Uterus (tissue), 4 donors: ENCODE results near the gene PPM1H. TPM values are rescaled to one million over a fixed set of nuclear protein-coding genes. Genes with fewer than 3 reads are reported as not detected.

ENCODE experiments used
- DNase-seq, 2 donors: peaks; one replicate each; pipeline ENCODE4 v3.0.0-alpha.2; 2019 to 2020
- H3K27ac ChIP-seq, 2 donors: fragments of 200-600 bp; sonication (generic); 1 replicate in 1 of 2; 2 replicates in 1 of 2; pipeline ENCODE4 v1.5.1; 2016 to 2018
- H3K27me3 ChIP-seq, 2 donors: fragments of 200-600 bp; sonication (generic); one replicate each; pipeline ENCODE4 v1.5.1; 2018 to 2019; ENCODE audit warnings: control low read depth in 1 of 2
- H3K36me3 ChIP-seq, 2 donors: fragments of 200-600 bp; sonication (generic); one replicate each; pipeline ENCODE4 v1.5.1; 2019; ENCODE audit warnings: control low read depth in 1 of 2
- H3K4me1 ChIP-seq, 2 donors: fragments of 200-600 bp; sonication (generic); one replicate each; pipeline ENCODE4 v1.5.1; 2018 to 2019; ENCODE audit warnings: control low read depth in 1 of 2
- H3K4me3 ChIP-seq, 2 donors: fragments of 200-600 bp; sonication (generic); 1 replicate in 1 of 2; 2 replicates in 1 of 2; pipeline ENCODE4 v1.5.1; 2018 to 2019; ENCODE audit warnings: mild to moderate bottlenecking in 1 of 2
- H3K9me3 ChIP-seq, 2 donors: fragments of 200-600 bp; sonication (generic); one replicate each; pipeline ENCODE4 v1.5.1; 2019; ENCODE audit warnings: control low read depth in 1 of 2
- POLR2A ChIP-seq, 2 donors: fragments of 450-650 bp; IDR thresholded peaks; one replicate each; pipeline ENCODE4 v1.6.1; 2016; ENCODE audit warnings: antibody characterized with exemption in 2 of 2, mild to moderate bottlenecking in 1 of 2, moderate library complexity in 1 of 2
- intact Hi-C: fragments of 100-400 bp; cut with DNase I; formaldehyde crosslinking; loops from one replicate; pipeline ENCODE4 v1.15.1; 2023; ENCODE audit warnings: low total_unique reads
- total RNA-seq, 4 donors: library from RNA; depleted of rRNA in 3 of 4; stranded (reverse); fragments of >200 nt in 3 of 4; gene quantifications; one replicate each; pipeline versions ENCODE4 v1.1.0 to v1.2.4, GENCODE V29; 2014 to 2023
- TF ChIP-seq, protein P1 (sequence below), 4 experiments: fragments of 200-600 bp in 2 of 4; fragments of 450-650 bp in 2 of 4; sonication (generic) in 2 of 4; IDR thresholded peaks; one replicate each; pipeline ENCODE4 v1.5.1; 2016 to 2019; ENCODE audit warnings: antibody characterized with exemption in 4 of 4, mild to moderate bottlenecking in 2 of 4, moderate library complexity in 1 of 4
- donor health status: DM: yes; HTN: yes; CAD: no.

PPM1H gene
- total RNA-seq, 4 donors from 2014 or later: 2.0 to 24.1 (median 6.6) TPM

DNA sequence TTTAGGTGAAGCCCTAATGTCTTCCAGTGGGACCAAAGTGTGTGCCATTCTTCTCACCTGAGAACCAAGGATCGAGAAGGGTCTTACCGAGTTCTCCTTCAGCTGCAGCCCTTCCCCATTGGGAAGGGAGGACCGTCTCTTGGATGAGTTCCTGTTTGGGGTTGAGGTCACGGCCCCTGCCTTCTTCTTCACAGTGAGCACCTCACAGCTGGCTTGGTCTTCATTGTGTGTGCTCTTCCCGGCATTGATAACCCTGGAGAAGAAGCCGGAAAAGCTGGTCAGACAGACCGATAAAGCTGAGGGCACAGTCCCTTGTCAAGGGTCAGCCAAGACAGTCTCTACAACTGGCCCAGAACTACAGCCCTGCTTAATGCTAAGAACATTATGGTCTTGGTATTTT is 102.9 kb downstream of the PPM1H start:
- Histone ChIP-seq H3K4me3 (no peak overlapping the region), H3K4me1 (peaks cover 0 to 4% of the 10 kb centered on the region in 2 donors), H3K36me3 (no peaks in the 10 kb centered on the region), H3K27ac (peak overlapping the region in 1 of 2 donors; percentile 59), H3K27me3 (no peaks in the 10 kb centered on the region), H3K9me3 (no peaks in the 10 kb centered on the region)
- intact Hi-C loops: no loop called here
- no peak for DNase-seq
- TF ChIP-seq, protein P1, sequence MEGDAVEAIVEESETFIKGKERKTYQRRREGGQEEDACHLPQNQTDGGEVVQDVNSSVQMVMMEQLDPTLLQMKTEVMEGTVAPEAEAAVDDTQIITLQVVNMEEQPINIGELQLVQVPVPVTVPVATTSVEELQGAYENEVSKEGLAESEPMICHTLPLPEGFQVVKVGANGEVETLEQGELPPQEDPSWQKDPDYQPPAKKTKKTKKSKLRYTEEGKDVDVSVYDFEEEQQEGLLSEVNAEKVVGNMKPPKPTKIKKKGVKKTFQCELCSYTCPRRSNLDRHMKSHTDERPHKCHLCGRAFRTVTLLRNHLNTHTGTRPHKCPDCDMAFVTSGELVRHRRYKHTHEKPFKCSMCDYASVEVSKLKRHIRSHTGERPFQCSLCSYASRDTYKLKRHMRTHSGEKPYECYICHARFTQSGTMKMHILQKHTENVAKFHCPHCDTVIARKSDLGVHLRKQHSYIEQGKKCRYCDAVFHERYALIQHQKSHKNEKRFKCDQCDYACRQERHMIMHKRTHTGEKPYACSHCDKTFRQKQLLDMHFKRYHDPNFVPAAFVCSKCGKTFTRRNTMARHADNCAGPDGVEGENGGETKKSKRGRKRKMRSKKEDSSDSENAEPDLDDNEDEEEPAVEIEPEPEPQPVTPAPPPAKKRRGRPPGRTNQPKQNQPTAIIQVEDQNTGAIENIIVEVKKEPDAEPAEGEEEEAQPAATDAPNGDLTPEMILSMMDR (IDR thresholded peaks at IDR 0.05): no peak

DNA sequence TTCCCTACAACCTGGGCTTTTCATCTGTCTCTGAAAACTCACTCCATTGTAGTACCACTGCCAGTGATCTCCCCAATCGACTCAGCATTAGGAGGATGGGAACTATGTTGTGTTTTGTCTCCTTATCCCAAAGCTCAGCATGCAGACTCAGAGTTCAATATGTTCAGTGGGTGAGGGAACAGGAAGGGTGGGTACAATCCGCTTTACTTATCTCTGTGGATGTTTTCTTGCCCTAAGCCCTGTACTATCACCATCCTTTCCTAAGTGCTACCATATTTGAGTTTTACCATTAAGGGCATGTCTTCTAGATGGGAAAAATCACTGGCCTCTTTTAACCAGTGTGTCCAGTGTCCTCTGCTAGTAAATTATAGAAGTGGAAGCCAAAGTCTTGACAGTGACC is 107.1 kb downstream of the PPM1H start:
- H3K27me3 ChIP-seq: no peaks in the 10 kb centered on the region
- DNase-seq: no peak
- no peaks in the 10 kb centered on the region for H3K36me3 ChIP-seq
- H3K27ac ChIP-seq: no peak overlapping the region
- no peak for TF ChIP-seq POLR2A (IDR thresholded peaks at IDR 0.05)
- TF ChIP-seq, protein P1 (IDR thresholded peaks at IDR 0.05): no peak
- no peaks in the 10 kb centered on the region for H3K4me1 ChIP-seq
- no peaks in the 10 kb centered on the region for H3K9me3 ChIP-seq
- intact Hi-C loops: no loop called here
- H3K4me3 ChIP-seq: no peak overlapping the region

DNA sequence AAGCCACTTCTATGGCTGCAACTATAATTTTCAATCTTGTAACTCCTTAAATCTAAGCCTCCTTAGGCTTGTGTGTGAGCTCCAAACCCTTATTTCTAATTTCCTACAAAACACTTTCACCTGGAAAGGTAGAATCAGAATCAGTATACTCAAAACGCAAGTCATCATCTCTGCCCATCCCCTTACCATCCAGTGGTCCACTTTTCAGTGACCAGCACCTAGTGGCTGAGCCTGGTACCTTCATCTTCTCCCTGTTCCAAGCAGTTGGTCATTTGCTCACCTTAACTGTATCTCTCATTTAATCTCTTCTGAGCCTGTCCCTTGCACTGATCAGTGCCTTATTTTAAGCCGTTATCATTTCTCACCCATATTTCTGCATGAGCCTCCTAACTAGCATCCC is 107.9 kb downstream of the PPM1H start:
- no peak overlapping the region for H3K27ac ChIP-seq
- no peak overlapping the region for H3K4me3 ChIP-seq
- H3K9me3 ChIP-seq: no peaks in the 10 kb centered on the region
- intact Hi-C loops: no loop called here
- TF ChIP-seq, protein P1 (IDR thresholded peaks at IDR 0.05): no peak
- no peaks in the 10 kb centered on the region for H3K27me3 ChIP-seq
- no peaks in the 10 kb centered on the region for H3K36me3 ChIP-seq
- H3K4me1 ChIP-seq: no peaks in the 10 kb centered on the region
- DNase-seq: no peak

DNA sequence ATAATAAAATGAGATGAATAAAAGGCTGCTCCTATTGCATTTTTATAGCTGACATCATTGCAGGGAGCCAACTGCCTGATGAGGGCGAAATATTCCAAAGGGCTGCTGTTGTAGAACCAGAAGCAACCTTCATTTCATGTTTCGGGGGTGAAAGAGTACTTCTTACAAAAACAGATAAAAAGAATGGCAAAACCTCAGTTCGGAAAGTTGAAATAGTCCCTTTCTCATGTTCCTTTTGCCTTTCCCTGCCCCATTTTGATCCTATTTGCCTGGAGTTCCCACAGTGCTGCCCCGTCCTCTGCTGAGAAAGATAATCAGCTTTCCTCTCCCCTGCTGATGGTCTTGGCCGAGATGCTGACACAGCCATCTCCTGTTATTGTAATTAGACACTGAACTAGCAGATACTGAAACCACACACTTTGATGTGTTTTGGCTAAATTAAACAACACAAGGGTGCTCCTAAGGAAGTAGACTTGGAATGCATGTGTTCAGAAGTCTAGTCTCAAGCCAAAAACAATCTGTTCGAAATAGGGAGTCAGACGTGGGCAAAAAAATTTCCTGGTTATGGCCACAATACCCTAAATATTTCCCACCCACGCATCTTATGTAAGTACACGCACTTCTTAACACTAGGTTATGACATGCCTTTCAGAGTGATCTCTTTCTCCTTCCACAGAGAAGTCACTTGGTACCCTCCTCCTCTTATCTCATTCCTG is 117.2 kb downstream of the PPM1H start:
- DNase-seq: no peak
- intact Hi-C loops: no loop called here
- Histone ChIP-seq H3K36me3 (no peaks in the 10 kb centered on the region), H3K9me3 (no peaks in the 10 kb centered on the region), H3K4me3 (peak overlapping the region in 1 of 2 donors; percentile 4), H3K27ac (peak overlapping the region; percentile 66 to 70), H3K27me3 (no peaks in the 10 kb centered on the region), H3K4me1 (no peaks in the 10 kb centered on the region)
- TF ChIP-seq, protein P1 (IDR thresholded peaks at IDR 0.05): peak in 1 of 4 experiments; percentile 14
- no peak for TF ChIP-seq POLR2A (IDR thresholded peaks at IDR 0.05)

DNA sequence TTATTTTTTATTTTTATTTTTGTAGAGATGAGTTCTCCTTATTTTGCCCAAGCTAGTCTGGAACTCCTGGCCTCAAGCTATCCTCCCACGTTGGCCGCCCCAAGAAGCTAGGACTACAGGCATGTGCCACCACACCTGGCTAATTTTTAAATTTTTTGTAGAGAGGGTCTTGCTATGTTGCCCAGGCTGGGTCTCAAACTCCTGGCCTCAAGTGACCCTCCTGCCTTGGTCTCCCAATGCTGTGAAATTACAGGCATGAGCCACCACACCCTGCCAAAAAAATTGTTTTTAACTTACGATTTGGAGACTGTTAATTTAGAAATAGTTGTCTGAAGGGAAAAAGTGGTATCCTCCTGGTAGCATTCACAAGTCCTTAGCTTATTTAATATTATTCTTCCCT is 120.7 kb downstream of the PPM1H start:
- no peak for DNase-seq
- intact Hi-C loops: no loop called here
- Histone ChIP-seq H3K27me3 (no peaks in the 10 kb centered on the region), H3K4me1 (no peaks in the 10 kb centered on the region), H3K4me3 (no peak overlapping the region), H3K36me3 (no peaks in the 10 kb centered on the region), H3K27ac (no peak overlapping the region), H3K9me3 (no peaks in the 10 kb centered on the region)
- TF ChIP-seq, protein P1 (IDR thresholded peaks at IDR 0.05): no peak
- no peak for TF ChIP-seq POLR2A (IDR thresholded peaks at IDR 0.05)
